Fibroblast of lung (primary cell): Measurements from ENCODE around the gene DEPDC1B. TPM values are rescaled to one million over a fixed set of nuclear protein-coding genes. Genes with fewer than 3 reads are reported as not detected.

Experiments
- DNase-seq, 2 donors: peaks; one replicate each; pipeline versions ENCODE4 v3.0.0 to v3.0.0-alpha.2; 2010; ENCODE audit warnings: low read depth in 2 of 2
- H2AFZ ChIP-seq: 2 replicates; pipeline ENCODE4 v1.5.1; 2012; ENCODE audit warnings: low read length, control low read depth, inconsistent platforms
- H3K27ac ChIP-seq: 2 replicates; pipeline ENCODE4 v1.5.1; 2011; ENCODE audit warnings: low read length, control low read depth; ENCODE audit not compliant: insufficient read depth
- H3K27me3 ChIP-seq: 2 replicates; pipeline ENCODE4 v1.5.1; 2011; ENCODE audit warnings: mild to moderate bottlenecking, low read length; ENCODE audit not compliant: control insufficient read depth, insufficient read depth
- H3K36me3 ChIP-seq: 2 replicates; pipeline ENCODE4 v1.5.1; 2011; ENCODE audit warnings: low read length; ENCODE audit not compliant: control insufficient read depth, insufficient read depth
- H3K4me1 ChIP-seq: 2 replicates; pipeline ENCODE4 v1.5.1; 2011; ENCODE audit warnings: low read length; ENCODE audit not compliant: control insufficient read depth, insufficient read depth; ENCODE audit errors: extremely low read depth
- H3K4me2 ChIP-seq: 2 replicates; pipeline ENCODE4 v1.5.1; 2011; ENCODE audit warnings: low read length, control low read depth; ENCODE audit not compliant: insufficient read depth; ENCODE audit errors: extremely low read depth
- H3K4me3 ChIP-seq, 4 experiments: fragments of 200-600 bp in 1 of 4; sonication (generic) in 1 of 4; replicated peaks in 1 of 4; 2 replicates each; pipeline ENCODE4 v1.5.1; 2011 to 2016; ENCODE audit warnings: low read length in 4 of 4, low read depth in 3 of 4, mild to moderate bottlenecking in 3 of 4, control low read depth in 2 of 4, inconsistent platforms in 1 of 4, mixed read lengths in 1 of 4; ENCODE audit not compliant: insufficient read depth in 1 of 4; ENCODE audit errors: control extremely low read depth in 1 of 4
- H3K79me2 ChIP-seq: 2 replicates; pipeline ENCODE4 v1.5.1; 2012; ENCODE audit warnings: mild to moderate bottlenecking, low read length, inconsistent platforms; ENCODE audit not compliant: control insufficient read depth, insufficient read depth
- H3K9ac ChIP-seq: 2 replicates; pipeline ENCODE4 v1.5.1; 2011; ENCODE audit warnings: mild to moderate bottlenecking, low read length, control low read depth; ENCODE audit not compliant: insufficient read depth
- H3K9me3 ChIP-seq: 2 replicates; pipeline ENCODE4 v1.5.1; 2012; ENCODE audit warnings: low read depth, low read length; ENCODE audit not compliant: control insufficient read depth, insufficient read depth
- H4K20me1 ChIP-seq: 2 replicates; pipeline ENCODE4 v1.5.1; 2011; ENCODE audit warnings: low read length; ENCODE audit not compliant: control insufficient read depth, insufficient read depth; ENCODE audit errors: extremely low read depth
- EZH2 ChIP-seq: IDR thresholded peaks from 2 replicates; pipeline ENCODE4 v1.5.1; 2012; ENCODE audit warnings: low read length, control low read depth, mild to moderate bottlenecking; ENCODE audit errors: missing control alignments
- polyA plus RNA-seq, 2 donors: library from polyadenylated mRNA; depleted of rRNA in 1 of 2; stranded (reverse) in 1 of 2; unstranded in 1 of 2; fragments of >200 nt; gene quantifications; 2 replicates each; pipeline ENCODE4 v1.2.1, GENCODE V29; 2011 to 2012; ENCODE audit warnings: missing spikeins in 1 of 2
- total RNA-seq: library from RNA; depleted of rRNA; stranded (reverse); fragments of >200 nt; gene quantifications from 2 replicates; pipeline ENCODE4 v1.2.1, GENCODE V29; 2014
- TF ChIP-seq, protein P1 (sequence below), 2 donors: IDR thresholded peaks in 1 of 2; conservative IDR thresholded peaks in 1 of 2; 1 replicate in 1 of 2; 2 replicates in 1 of 2; pipeline ENCODE4 v1.5.1; 2011 to 2012; ENCODE audit warnings: low read length in 2 of 2, control low read depth in 1 of 2, inconsistent platforms in 1 of 2, low read depth in 1 of 2, mild to moderate bottlenecking in 1 of 2

DEPDC1B gene
- total and polyA plus RNA-seq, 2 donors (not counting 1 experiment from before 2014, with no cell fraction given) = 2.5 to 3.2 TPM

DNA sequence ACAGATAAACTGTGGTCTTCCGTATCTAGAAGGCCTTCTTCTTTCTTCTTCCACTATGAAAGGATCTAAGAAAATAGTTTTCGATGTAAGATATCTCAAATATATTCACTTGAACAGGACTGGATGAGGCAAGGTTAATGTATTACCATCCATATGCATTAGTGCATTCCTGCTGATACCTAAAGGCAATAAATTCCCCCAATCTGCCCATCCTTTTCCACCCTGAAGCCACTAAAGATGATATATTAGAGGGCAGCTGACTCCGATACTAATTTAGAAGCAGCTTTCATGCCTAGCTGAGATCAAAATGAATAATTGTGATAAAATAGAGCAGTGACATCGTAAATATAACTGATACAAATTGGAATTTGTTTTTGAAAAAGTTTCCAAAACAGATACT is 63.3 kb downstream of the DEPDC1B start:
- no peak for DNase-seq
- Histone ChIP-seq H3K79me2 (no peaks in the 10 kb centered on the region), H3K27ac (no peak overlapping the region)

DNA sequence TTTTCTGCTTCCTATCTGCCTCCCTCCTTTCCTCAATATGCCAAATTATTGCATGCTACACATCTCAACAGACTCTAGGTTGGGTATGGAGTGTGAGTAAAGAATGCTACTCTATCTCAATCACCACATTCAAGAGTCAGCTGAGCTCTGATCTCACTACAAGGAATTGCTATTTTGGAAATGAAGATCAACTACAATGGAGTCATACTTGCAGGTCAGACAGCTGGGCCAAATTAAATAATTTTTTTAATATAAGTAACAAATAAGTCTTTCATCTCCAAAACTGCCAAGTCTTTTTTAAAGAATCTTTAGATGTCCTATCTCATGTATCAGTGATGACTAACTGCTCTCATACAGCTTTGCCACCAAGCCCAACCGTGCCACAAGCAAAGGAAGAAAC is 64.0 kb downstream of the DEPDC1B start:
- Histone ChIP-seq H3K79me2 (no peaks in the 10 kb centered on the region), H3K27me3 (no peaks in the 10 kb centered on the region), H3K9me3 (no peaks in the 10 kb centered on the region), H2AFZ (no peak overlapping the region), H3K4me2 (no peak overlapping the region), H3K4me3 (no peak overlapping the region), H3K4me1 (peaks cover 2% of the 10 kb centered on the region), H3K36me3 (no peaks in the 10 kb centered on the region), H3K9ac (no peak overlapping the region), H3K27ac (no peak overlapping the region), H4K20me1 (no peaks in the 10 kb centered on the region)
- DNase-seq = peak in 1 of 2 donors; percentile 21
- TF ChIP-seq, protein P1, sequence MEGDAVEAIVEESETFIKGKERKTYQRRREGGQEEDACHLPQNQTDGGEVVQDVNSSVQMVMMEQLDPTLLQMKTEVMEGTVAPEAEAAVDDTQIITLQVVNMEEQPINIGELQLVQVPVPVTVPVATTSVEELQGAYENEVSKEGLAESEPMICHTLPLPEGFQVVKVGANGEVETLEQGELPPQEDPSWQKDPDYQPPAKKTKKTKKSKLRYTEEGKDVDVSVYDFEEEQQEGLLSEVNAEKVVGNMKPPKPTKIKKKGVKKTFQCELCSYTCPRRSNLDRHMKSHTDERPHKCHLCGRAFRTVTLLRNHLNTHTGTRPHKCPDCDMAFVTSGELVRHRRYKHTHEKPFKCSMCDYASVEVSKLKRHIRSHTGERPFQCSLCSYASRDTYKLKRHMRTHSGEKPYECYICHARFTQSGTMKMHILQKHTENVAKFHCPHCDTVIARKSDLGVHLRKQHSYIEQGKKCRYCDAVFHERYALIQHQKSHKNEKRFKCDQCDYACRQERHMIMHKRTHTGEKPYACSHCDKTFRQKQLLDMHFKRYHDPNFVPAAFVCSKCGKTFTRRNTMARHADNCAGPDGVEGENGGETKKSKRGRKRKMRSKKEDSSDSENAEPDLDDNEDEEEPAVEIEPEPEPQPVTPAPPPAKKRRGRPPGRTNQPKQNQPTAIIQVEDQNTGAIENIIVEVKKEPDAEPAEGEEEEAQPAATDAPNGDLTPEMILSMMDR (conservative IDR thresholded peaks at IDR 0.05 in 1 of 2, IDR thresholded peaks at IDR 0.05 in 1 of 2; ENCODE audit: low read depth in 1 of 2, low read length in 2 of 2) = no peak
- no peak for TF ChIP-seq EZH2

More for the DNA sequence above, 63.3 kb downstream of the DEPDC1B start:
- H3K9ac ChIP-seq = no peak overlapping the region
- no peaks in the 10 kb centered on the region for H3K27me3 ChIP-seq
- H4K20me1 ChIP-seq = no peaks in the 10 kb centered on the region
- H3K4me3 ChIP-seq = no peak overlapping the region
- no peaks in the 10 kb centered on the region for H3K36me3 ChIP-seq
- TF ChIP-seq EZH2 = no peak
- TF ChIP-seq, protein P1 (conservative IDR thresholded peaks at IDR 0.05 in 1 of 2, IDR thresholded peaks at IDR 0.05 in 1 of 2; ENCODE audit: low read depth in 1 of 2, low read length in 2 of 2) = no peak
- H2AFZ ChIP-seq = no peak overlapping the region
- no peak overlapping the region for H3K4me2 ChIP-seq
- no peaks in the 10 kb centered on the region for H3K9me3 ChIP-seq
- peaks cover 2% of the 10 kb centered on the region for H3K4me1 ChIP-seq

DNA sequence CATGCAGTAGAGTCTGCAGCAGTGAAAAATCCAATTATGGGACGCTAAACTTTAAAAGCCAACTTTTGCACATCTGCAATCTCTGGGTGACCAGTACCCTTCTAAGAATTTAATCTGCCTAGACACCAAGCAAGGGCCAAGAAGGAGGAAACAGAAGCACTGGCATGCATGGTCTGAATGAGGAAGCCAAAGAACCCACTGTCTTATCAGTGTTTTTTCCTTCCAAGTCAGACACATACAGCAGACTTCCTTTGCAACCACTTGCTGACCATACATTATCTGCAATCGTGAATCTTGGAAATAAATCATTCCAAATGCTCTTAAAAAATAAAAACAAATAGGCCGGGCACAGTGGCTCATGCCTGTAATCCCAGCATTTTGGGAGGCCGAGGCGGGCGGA is 65.9 kb downstream of the DEPDC1B start:
- Histone ChIP-seq H3K4me2 (no peak overlapping the region), H3K4me3 (no peak overlapping the region), H3K9ac (no peak overlapping the region), H3K36me3 (no peaks in the 10 kb centered on the region), H3K27ac (no peak overlapping the region), H3K27me3 (no peaks in the 10 kb centered on the region), H4K20me1 (no peaks in the 10 kb centered on the region), H2AFZ (no peak overlapping the region), H3K79me2 (no peaks in the 10 kb centered on the region), H3K9me3 (no peaks in the 10 kb centered on the region), H3K4me1 (peaks cover 2% of the 10 kb centered on the region)
- DNase-seq = peak in 1 of 2 donors; percentile 5
- no peak for TF ChIP-seq EZH2
